K562 (cell line): ENCODE results near the gene C1orf21. TPM values are rescaled to one million over a fixed set of nuclear protein-coding genes. Genes with fewer than 3 reads are reported as not detected.

Source experiments
- ATAC-seq: fragments of 200-7000 bp; cut with Tn5 transposase; 3 replicates; pipeline ENCODE4 v1.9.1; 2020; ENCODE audit warnings: moderate library complexity
- BruUV-seq: library from RNA; stranded (reverse); fragments of 400-500 nt; replicated peaks from 2 replicates; lab custom pipeline; 2021; lab: Mats Ljungman, UMichigan
- CTCF ChIA-PET: fragments of 300-600 bp; formaldehyde crosslinking; extraction: SDS; loops from one replicate; lab custom pipeline; 2021; ENCODE audit warnings: low intra/inter-chr PET ratio; lab: Yijun Ruan, JAX
- POLR2A ChIA-PET: fragments of 300-600, 350-650 bp; sonication (Branson Sonifier 250); formaldehyde crosslinking; extraction: SDS; loops from one replicate; lab custom pipeline; 2021; ENCODE audit warnings: antibody characterized with exemption, inconsistent platforms; lab: Yijun Ruan, JAX
- DNase-seq, 4 experiments: peaks; one replicate each; pipeline versions ENCODE4 v3.0.0 to v3.0.0-alpha.2; 2011 to 2018; ENCODE audit warnings: low spot score in 3 of 4, mixed read lengths in 3 of 4; ENCODE audit errors: extremely low read depth in 1 of 4
- FAIRE-seq: peaks from 2 replicates; lab custom pipeline; 2011; peaks lifted over from hg19 to GRCh38; lab: Jason Lieb, UNC
- H2AFZ ChIP-seq: 2 replicates; pipeline ENCODE4 v1.6.0; 2011; ENCODE audit warnings: low read depth, low read length, control low read depth, inconsistent platforms
- H3K27ac ChIP-seq: fragments of 200-600 bp; 3 replicates; pipeline ENCODE4 v1.8.0; 2011; ENCODE audit warnings: low read depth, mild to moderate bottlenecking, control low read depth, inconsistent platforms, low read length, moderate library complexity, mixed read lengths; ENCODE audit errors: extremely low read depth
- H3K27me3 ChIP-seq, 2 experiments: fragments of 300-600 bp in 1 of 2; 2 replicates in 1 of 2; 3 replicates in 1 of 2; pipeline versions ENCODE4 v1.6.0 to v1.8.0; 2011; ENCODE audit warnings: inconsistent platforms in 2 of 2, low read length in 2 of 2, mild to moderate bottlenecking in 1 of 2, mixed read lengths in 1 of 2, moderate library complexity in 1 of 2; ENCODE audit not compliant: control insufficient read depth in 2 of 2, insufficient read depth in 2 of 2
- H3K36me3 ChIP-seq: fragments of 300-600 bp; 3 replicates; pipeline ENCODE4 v1.8.0; 2011; ENCODE audit warnings: mild to moderate bottlenecking, low read length, inconsistent platforms; ENCODE audit not compliant: control insufficient read depth, insufficient read depth
- H3K4me1 ChIP-seq, 2 experiments: fragments of 200-600 bp in 1 of 2; replicated peaks in 1 of 2; 2 replicates in 1 of 2; 3 replicates in 1 of 2; pipeline versions ENCODE4 v1.5.1 to v1.8.0; 2011; ENCODE audit warnings: inconsistent platforms in 2 of 2, low read length in 2 of 2, mild to moderate bottlenecking in 1 of 2, mixed read lengths in 1 of 2, moderate library complexity in 1 of 2; ENCODE audit not compliant: control insufficient read depth in 2 of 2, insufficient read depth in 2 of 2
- H3K4me2 ChIP-seq: 2 replicates; pipeline ENCODE4 v1.6.1; 2011; ENCODE audit warnings: low read length, control low read depth, inconsistent platforms, mixed read lengths; ENCODE audit not compliant: insufficient read depth
- H3K4me3 ChIP-seq: fragments of 200-600 bp; sonication (generic), shearing (Covaris generic); 2 replicates; pipeline ENCODE4 v1.5.1; 2016; ENCODE audit warnings: control low read depth, inconsistent platforms
- H3K79me2 ChIP-seq: fragments of 200-600 bp; 3 replicates; pipeline ENCODE4 v1.8.0; 2011; ENCODE audit warnings: low read length, inconsistent platforms; ENCODE audit not compliant: control insufficient read depth, insufficient read depth
- H3K9ac ChIP-seq, 2 experiments: 2 replicates each; pipeline versions ENCODE4 v1.6.0 to v1.6.1; 2011; ENCODE audit warnings: low read depth in 2 of 2, low read length in 2 of 2, control low read depth in 1 of 2, inconsistent platforms in 1 of 2, mild to moderate bottlenecking in 1 of 2, mixed read lengths in 1 of 2; ENCODE audit not compliant: insufficient read depth in 1 of 2
- H3K9me1 ChIP-seq: one replicate; pipeline ENCODE4 v1.6.0; 2011; ENCODE audit warnings: inconsistent platforms, mild to moderate bottlenecking, low read length, moderate library complexity; ENCODE audit not compliant: control insufficient read depth, insufficient read depth
- H3K9me3 ChIP-seq: replicated peaks from 2 replicates; pipeline ENCODE4 v1.5.1; 2011; ENCODE audit warnings: low read depth, low read length, inconsistent platforms; ENCODE audit not compliant: control insufficient read depth, insufficient read depth
- H4K20me1 ChIP-seq: replicated peaks from 2 replicates; pipeline ENCODE4 v1.6.1; 2011; ENCODE audit warnings: low read length, inconsistent platforms, mixed read lengths; ENCODE audit not compliant: control insufficient read depth, insufficient read depth
- ATF6 ChIP-seq: sonication (generic); formaldehyde crosslinking; IDR thresholded peaks from 2 replicates; pipeline ENCODE4 v1.4.0; 2020; ENCODE audit warnings: mild to moderate bottlenecking, missing genetic modification reagents
- BCL6 ChIP-seq: fragments of 250-450 bp; sonication (Bioruptor Pico); IDR thresholded peaks from 2 replicates; pipeline ENCODE4 v1.4.0; 2020
- DNMT1 ChIP-seq: fragments of 450-650 bp; IDR thresholded peaks from 2 replicates; pipeline ENCODE4 v1.6.1; 2016; ENCODE audit warnings: antibody characterized with exemption, mild to moderate bottlenecking
- E2F3 ChIP-seq: fragments of 250-450 bp; sonication (Bioruptor Pico); IDR thresholded peaks from 2 replicates; pipeline ENCODE4 v1.4.0; 2020; ENCODE audit warnings: mild to moderate bottlenecking
- KDM4B ChIP-seq, 2 experiments: fragments of 450-650 bp in 1 of 2; sonication (generic) in 1 of 2; IDR thresholded peaks; 2 replicates each; pipeline ENCODE4 v1.6.1; 2016 to 2017; ENCODE audit warnings: borderline replicate concordance in 2 of 2, antibody characterized with exemption in 1 of 2, low read depth in 1 of 2, mild to moderate bottlenecking in 1 of 2
- MECOM ChIP-seq: fragments of 250-450 bp; sonication (Bioruptor Pico); IDR thresholded peaks from 2 replicates; pipeline ENCODE4 v1.8.0; 2022; ENCODE audit warnings: inconsistent platforms
- NELFE ChIP-seq: IDR thresholded peaks from 2 replicates; pipeline ENCODE4 v1.6.1; 2011; ENCODE audit warnings: mild to moderate bottlenecking; ENCODE audit not compliant: insufficient read depth, insufficient read length
- ZNF23 ChIP-seq: fragments of 250-450 bp; sonication (Bioruptor Pico); IDR thresholded peaks from 2 replicates; pipeline ENCODE4 v1.4.0; 2020; ENCODE audit warnings: mild to moderate bottlenecking
- ZNF263 ChIP-seq: sonication (generic); formaldehyde crosslinking; IDR thresholded peaks from 2 replicates; pipeline ENCODE4 v1.8.0; 2022; ENCODE audit warnings: mild to moderate bottlenecking, missing genetic modification reagents, borderline replicate concordance
- ZNF644 ChIP-seq: fragments of 200-800 bp; sonication (Bioruptor generic); IDR thresholded peaks from 2 replicates; pipeline ENCODE4 v1.6.1; 2016; ENCODE audit warnings: low read depth, missing genetic modification characterization, missing compliant biosample characterization
- ZZZ3 ChIP-seq: fragments of 450-650 bp; IDR thresholded peaks from 2 replicates; pipeline ENCODE4 v1.6.1; 2016; ENCODE audit warnings: antibody characterized with exemption, mild to moderate bottlenecking, moderate library complexity
- WGBS: fragments of 100-300 bp; shearing (Covaris generic); methylation state at CpG from one replicate; pipeline ENCODE4 v1.1.6; 2016; ENCODE audit warnings: low coverage, mixed read lengths; ENCODE audit not compliant: insufficient coverage; ENCODE audit errors: missing lambda C conversion rate; 5-methylcytosine and 5-hydroxymethylcytosine counted together
- in situ Hi-C: fragments of 300-500 bp; cut with MboI; formaldehyde crosslinking; loops from 4 replicates; pipeline ENCODE4 v1.15.0; 2018; ENCODE audit warnings: inconsistent platforms, mixed read lengths
- intact Hi-C: fragments of 100-400 bp; cut with micrococcal nuclease; formaldehyde crosslinking; loops from 2 replicates; pipeline ENCODE4 v1.14.2; 2022
- polyA plus RNA-seq, 8 experiments: library from polyadenylated mRNA; depleted of rRNA in 4 of 8; stranded (reverse) in 5 of 8; unstranded in 3 of 8; fragments of >200 nt; fragmentation: Nextera tagmentation in 2 of 8; fragmentation: Illumina TruSeq in 1 of 8; extraction: Ambion mirVana in 2 of 8; extraction: Trizol in 1 of 8; gene quantifications; 2 replicates each; pipeline versions ENCODE4 v1.2.1 to v1.2.3, GENCODE V29; 2011 to 2014; ENCODE audit warnings: inconsistent platforms in 1 of 8, missing spikeins in 1 of 8
- total RNA-seq, 7 experiments: library from RNA; depleted of rRNA in 6 of 7; stranded (reverse); fragments of >200 nt in 6 of 7; fragmentation: Illumina TruSeq in 2 of 7; extraction: Trizol in 2 of 7; gene quantifications; 2 replicates each; pipeline versions ENCODE4 v1.2.1 to v1.2.3, GENCODE V29; 2011 to 2021; ENCODE audit warnings: low replicate concordance in 1 of 7
- TF ChIP-seq, protein P1 (sequence below), 3 experiments: fragments of 200-800 bp in 1 of 3; fragments of 250-450 bp in 1 of 3; fragments of 450-650 bp in 1 of 3; sonication (Bioruptor Pico) in 1 of 3; sonication (Bioruptor generic) in 1 of 3; formaldehyde crosslinking in 1 of 3; IDR thresholded peaks; 2 replicates each; pipeline versions ENCODE4 v1.6.1 to v1.8.0; 2016 to 2022; ENCODE audit warnings: mild to moderate bottlenecking in 2 of 3, missing genetic modification characterization in 2 of 3, missing compliant biosample characterization in 1 of 3, moderate library complexity in 1 of 3
- TF ChIP-seq, protein P2 (sequence below): fragments of 450-650 bp; IDR thresholded peaks from 2 replicates; pipeline ENCODE4 v1.6.1; 2014; ENCODE audit warnings: low read depth, mild to moderate bottlenecking, moderate library complexity, borderline replicate concordance

Gene C1orf21
- total and polyA plus RNA-seq, 9 of the 15 experiments (the other 6 are each of a cell fraction or from before 2014, with no cell fraction given), result under 0.01 to 0.31 (median 0.07) TPM

DNA sequence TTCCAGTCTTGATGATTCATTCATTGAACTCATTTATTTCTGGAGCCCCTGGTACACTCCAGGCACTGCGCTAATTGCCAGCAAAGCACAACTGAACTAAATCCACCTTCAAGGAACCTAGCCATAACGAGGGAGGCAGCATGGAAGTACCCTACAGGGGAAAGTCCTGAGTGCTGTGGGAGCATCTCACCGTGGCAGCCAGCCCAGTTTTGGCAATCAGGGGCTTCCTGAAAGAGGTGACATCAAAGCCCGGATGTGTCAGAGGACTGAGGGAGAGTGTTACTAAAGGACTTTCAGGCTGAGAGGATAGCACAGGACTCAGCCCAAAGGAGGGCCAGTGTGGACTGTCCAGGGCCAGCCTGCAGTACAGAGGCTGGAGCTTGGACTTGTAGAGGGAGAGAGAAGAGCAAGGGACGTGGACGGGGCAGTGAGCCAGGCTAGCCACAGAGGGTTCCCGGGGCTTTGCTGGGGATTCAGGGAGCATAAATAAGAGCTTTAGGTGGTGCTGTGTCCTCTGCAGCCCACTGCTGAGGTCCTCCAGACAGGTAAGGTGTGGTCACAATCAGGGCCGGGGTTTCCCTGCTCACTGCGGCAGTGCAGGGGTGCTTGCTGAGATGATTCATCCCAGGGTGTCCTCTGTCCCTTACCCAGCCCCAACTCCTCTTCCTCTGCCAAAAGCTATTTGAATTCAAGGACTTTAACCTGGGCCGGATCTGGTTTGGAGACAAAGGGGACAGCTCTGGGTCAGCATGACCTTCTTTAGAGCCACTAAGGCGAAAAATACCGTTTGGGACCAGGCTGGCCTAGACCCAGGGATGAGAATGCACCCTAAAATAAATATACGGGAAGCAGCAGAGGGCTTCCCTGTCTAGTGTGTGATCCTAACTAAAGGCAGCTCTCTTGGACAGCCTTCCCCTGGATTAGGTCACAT, 239.5 kb downstream of the C1orf21 start (continued):
- no peak for TF ChIP-seq ZNF263 (CRISPR knock-in tag)

GRCh38 chr1:184627007-184627341, 240.1 kb downstream of the C1orf21 start:
- FAIRE-seq, result no peak
- POLR2A ChIA-PET, result interaction anchor here (0.7 kb wide), 1 partner anchor 20 kb away, joined by 3 read pairs; no protein-coding TSS in a partner anchor
- TF ChIP-seq MECOM (CRISPR knock-in tag), result no peak
- no peak for TF ChIP-seq E2F3 (CRISPR knock-in tag)
- TF ChIP-seq BCL6 (CRISPR knock-in tag), result no peak
- TF ChIP-seq ATF6 (CRISPR knock-in tag), result no peak
- no peak for TF ChIP-seq ZNF644 (tag)
- TF ChIP-seq ZZZ3, result no peak
- TF ChIP-seq NELFE, result no peak
- no peak for TF ChIP-seq ZNF23 (CRISPR knock-in tag)
- TF ChIP-seq KDM4B (IDR thresholded peaks at IDR 0.05; ENCODE audit: borderline replicate concordance in 2 of 2, low read depth in 1 of 2), result no peak
- TF ChIP-seq DNMT1, result no peak
- TF ChIP-seq, protein P1, sequence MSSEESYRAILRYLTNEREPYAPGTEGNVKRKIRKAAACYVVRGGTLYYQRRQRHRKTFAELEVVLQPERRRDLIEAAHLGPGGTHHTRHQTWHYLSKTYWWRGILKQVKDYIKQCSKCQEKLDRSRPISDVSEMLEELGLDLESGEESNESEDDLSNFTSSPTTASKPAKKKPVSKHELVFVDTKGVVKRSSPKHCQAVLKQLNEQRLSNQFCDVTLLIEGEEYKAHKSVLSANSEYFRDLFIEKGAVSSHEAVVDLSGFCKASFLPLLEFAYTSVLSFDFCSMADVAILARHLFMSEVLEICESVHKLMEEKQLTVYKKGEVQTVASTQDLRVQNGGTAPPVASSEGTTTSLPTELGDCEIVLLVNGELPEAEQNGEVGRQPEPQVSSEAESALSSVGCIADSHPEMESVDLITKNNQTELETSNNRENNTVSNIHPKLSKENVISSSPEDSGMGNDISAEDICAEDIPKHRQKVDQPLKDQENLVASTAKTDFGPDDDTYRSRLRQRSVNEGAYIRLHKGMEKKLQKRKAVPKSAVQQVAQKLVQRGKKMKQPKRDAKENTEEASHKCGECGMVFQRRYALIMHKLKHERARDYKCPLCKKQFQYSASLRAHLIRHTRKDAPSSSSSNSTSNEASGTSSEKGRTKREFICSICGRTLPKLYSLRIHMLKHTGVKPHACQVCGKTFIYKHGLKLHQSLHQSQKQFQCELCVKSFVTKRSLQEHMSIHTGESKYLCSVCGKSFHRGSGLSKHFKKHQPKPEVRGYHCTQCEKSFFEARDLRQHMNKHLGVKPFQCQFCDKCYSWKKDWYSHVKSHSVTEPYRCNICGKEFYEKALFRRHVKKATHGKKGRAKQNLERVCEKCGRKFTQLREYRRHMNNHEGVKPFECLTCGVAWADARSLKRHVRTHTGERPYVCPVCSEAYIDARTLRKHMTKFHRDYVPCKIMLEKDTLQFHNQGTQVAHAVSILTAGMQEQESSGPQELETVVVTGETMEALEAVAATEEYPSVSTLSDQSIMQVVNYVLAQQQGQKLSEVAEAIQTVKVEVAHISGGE (CRISPR knock-in tag; IDR thresholded peaks at IDR 0.05), result no peak
- TF ChIP-seq, protein P2, sequence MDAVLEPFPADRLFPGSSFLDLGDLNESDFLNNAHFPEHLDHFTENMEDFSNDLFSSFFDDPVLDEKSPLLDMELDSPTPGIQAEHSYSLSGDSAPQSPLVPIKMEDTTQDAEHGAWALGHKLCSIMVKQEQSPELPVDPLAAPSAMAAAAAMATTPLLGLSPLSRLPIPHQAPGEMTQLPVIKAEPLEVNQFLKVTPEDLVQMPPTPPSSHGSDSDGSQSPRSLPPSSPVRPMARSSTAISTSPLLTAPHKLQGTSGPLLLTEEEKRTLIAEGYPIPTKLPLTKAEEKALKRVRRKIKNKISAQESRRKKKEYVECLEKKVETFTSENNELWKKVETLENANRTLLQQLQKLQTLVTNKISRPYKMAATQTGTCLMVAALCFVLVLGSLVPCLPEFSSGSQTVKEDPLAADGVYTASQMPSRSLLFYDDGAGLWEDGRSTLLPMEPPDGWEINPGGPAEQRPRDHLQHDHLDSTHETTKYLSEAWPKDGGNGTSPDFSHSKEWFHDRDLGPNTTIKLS, result no peak

More at GRCh38 chr1:184627007-184627341, 240.1 kb downstream of the C1orf21 start:
- Histone ChIP-seq H3K9ac (no peak overlapping the region), H3K9me1 (no peaks in the 10 kb centered on the region), H4K20me1 (no peaks in the 10 kb centered on the region), H3K27ac (no peak overlapping the region), H3K27me3 (peaks cover 43 to 59% of the 10 kb centered on the region in 2 experiments), H3K9me3 (no peaks in the 10 kb centered on the region), H3K4me3 (no peak overlapping the region), H3K4me1 (no peaks in the 10 kb centered on the region), H2AFZ (no peak overlapping the region), H3K36me3 (no peaks in the 10 kb centered on the region), H3K79me2 (no peaks in the 10 kb centered on the region), H3K4me2 (no peak overlapping the region)
- WGBS, result 0% methylated on average over 3 of the region's 3 CpGs
- in situ Hi-C loops, result no loop called here
- ATAC-seq, result no peak
- no peak for DNase-seq
- intact Hi-C loops, result no loop called here
- BruUV-seq, result no TSS peak
- CTCF ChIA-PET, result no interaction called here
